Calu3 (cell line): ENCODE data around the gene CRACDL. TPM values are rescaled to one million over a fixed set of nuclear protein-coding genes. Genes with fewer than 3 reads are reported as not detected.

Source experiments
- BruUV-seq: library from RNA; stranded (reverse); fragments of 400-500 nt; replicated peaks from 2 replicates; lab custom pipeline; 2021; lab: Mats Ljungman, UMichigan
- CTCF ChIA-PET: fragments of 300-600 bp; sonication (Branson Sonifier 250); formaldehyde crosslinking; loops from one replicate; lab custom pipeline; 2022; ENCODE audit warnings: antibody characterized with exemption; lab: Charles Lee
- DNase-seq: peaks from one replicate; pipeline ENCODE4 v3.0.0; 2022
- H3K27ac Mint-ChIP-seq: one replicate; pipeline ENCODE4 v1.8.0; 2022; ENCODE audit warnings: mixed read lengths; ENCODE audit not compliant: unreplicated experiment
- H3K27me3 Mint-ChIP-seq: one replicate; pipeline ENCODE4 v1.8.0; 2022; ENCODE audit warnings: mixed read lengths; ENCODE audit not compliant: unreplicated experiment
- H3K36me3 Mint-ChIP-seq: one replicate; pipeline ENCODE4 v1.8.0; 2022; ENCODE audit warnings: mild to moderate bottlenecking, moderate library complexity, mixed read lengths; ENCODE audit not compliant: insufficient read depth, unreplicated experiment
- H3K4me1 Mint-ChIP-seq: one replicate; pipeline ENCODE4 v1.8.0; 2022; ENCODE audit warnings: mild to moderate bottlenecking, low read depth, mixed read lengths; ENCODE audit not compliant: unreplicated experiment
- H3K4me3 Mint-ChIP-seq: one replicate; pipeline ENCODE4 v1.8.0; 2022; ENCODE audit warnings: mild to moderate bottlenecking, low read depth, moderate library complexity, mixed read lengths; ENCODE audit not compliant: unreplicated experiment
- H3K9me3 Mint-ChIP-seq: one replicate; pipeline ENCODE4 v1.8.0; 2022; ENCODE audit warnings: low read depth, mixed read lengths; ENCODE audit not compliant: unreplicated experiment
- intact Hi-C: fragments of 100-400 bp; cut with micrococcal nuclease; formaldehyde crosslinking; loops from one replicate; pipeline ENCODE4 v1.10.0; 2022; ENCODE audit not compliant: unreplicated experiment
- total RNA-seq: library from RNA; stranded (reverse); gene quantifications from 2 replicates; pipeline ENCODE4 v1.2.3, GENCODE V29; 2022
- TF ChIP-seq, protein P1 (sequence below): fragments of 200-600 bp; IDR thresholded peaks from one replicate; pipeline ENCODE4 v1.8.0; 2022; ENCODE audit warnings: antibody characterized with exemption; ENCODE audit not compliant: unreplicated experiment

The CRACDL gene
- total RNA-seq, 1 experiment from 2014 or later = 16.2 TPM

DNA sequence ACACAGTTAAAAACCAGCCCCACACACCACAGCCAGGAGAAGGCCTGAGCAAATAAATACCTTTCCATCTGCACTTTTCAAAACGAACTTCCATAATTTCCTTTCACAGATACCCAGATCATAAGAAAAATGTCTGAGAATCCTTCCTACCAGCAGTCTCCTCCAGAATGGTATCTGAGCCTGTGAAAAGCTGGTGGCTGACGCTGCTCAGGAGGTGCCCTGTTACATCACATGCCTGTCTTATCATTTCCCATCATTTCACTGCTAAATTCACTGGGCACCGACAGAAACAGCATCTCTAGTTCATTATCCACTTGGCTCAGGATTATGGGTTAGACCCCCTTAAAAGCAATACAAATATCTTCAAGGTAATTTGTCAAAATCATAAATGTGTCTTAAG lies 4.4 kb downstream of the CRACDL start:
- DNase-seq = no peak
- Mint-ChIP-seq H3K4me1 (peaks cover 9% of the 10 kb centered on the region), H3K27ac (no peak overlapping the region), H3K27me3 (peaks cover 14% of the 10 kb centered on the region), H3K36me3 (no peaks in the 10 kb centered on the region), H3K4me3 (no peak overlapping the region), H3K9me3 (no peaks in the 10 kb centered on the region)
- CTCF ChIA-PET = no interaction called here
- TF ChIP-seq, protein P1, sequence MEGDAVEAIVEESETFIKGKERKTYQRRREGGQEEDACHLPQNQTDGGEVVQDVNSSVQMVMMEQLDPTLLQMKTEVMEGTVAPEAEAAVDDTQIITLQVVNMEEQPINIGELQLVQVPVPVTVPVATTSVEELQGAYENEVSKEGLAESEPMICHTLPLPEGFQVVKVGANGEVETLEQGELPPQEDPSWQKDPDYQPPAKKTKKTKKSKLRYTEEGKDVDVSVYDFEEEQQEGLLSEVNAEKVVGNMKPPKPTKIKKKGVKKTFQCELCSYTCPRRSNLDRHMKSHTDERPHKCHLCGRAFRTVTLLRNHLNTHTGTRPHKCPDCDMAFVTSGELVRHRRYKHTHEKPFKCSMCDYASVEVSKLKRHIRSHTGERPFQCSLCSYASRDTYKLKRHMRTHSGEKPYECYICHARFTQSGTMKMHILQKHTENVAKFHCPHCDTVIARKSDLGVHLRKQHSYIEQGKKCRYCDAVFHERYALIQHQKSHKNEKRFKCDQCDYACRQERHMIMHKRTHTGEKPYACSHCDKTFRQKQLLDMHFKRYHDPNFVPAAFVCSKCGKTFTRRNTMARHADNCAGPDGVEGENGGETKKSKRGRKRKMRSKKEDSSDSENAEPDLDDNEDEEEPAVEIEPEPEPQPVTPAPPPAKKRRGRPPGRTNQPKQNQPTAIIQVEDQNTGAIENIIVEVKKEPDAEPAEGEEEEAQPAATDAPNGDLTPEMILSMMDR = no peak
- intact Hi-C loops = no loop called here
- no TSS peak for BruUV-seq

DNA sequence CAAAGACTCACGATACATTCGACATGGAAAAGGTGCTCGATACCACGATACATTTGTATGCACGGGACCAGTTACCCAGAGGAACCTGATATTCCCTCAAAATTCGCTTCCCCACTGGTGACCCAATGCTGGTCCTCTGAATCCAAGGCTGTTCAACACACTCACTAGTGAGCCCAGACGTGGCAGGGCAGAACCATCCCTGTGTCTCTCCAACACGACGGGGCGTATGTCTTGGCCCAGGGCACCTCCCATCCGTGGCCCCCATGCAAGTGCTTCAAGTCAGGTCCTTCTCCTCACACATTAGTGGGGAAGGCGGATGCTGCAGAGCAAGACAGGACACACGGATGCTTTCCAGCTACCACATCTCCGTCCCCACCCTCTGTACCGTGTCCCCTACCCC lies 6.1 kb downstream of the CRACDL start:
- intact Hi-C loops = no loop called here
- no TSS peak for BruUV-seq
- DNase-seq = no peak
- TF ChIP-seq, protein P1 = no peak
- CTCF ChIA-PET = no interaction called here
- Mint-ChIP-seq H3K27ac (no peak overlapping the region), H3K27me3 (peaks cover 3% of the 10 kb centered on the region), H3K4me3 (no peak overlapping the region), H3K9me3 (no peaks in the 10 kb centered on the region), H3K4me1 (peaks cover 1% of the 10 kb centered on the region), H3K36me3 (no peaks in the 10 kb centered on the region)

DNA sequence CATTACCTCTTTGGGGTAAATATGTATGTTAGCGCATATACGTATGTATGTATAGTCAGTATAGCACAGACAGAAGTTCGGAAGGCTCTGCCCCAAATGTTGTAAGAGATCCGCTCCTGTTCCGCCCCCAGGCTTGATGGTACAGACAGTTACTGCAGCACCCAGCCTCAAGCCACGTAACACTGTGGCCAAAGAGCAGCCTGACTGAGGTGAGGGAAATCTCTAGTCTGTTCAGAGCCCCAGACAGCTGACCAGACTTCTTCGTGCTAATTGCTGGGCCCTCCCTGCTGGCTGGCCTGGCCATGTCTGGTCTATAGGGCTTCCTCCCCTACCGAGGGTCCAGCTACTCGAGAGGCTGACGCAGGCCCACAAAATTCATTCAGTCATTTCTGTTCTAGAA lies 7.8 kb downstream of the CRACDL start:
- no peak overlapping the region for H3K4me3 Mint-ChIP-seq
- no peaks in the 10 kb centered on the region for H3K36me3 Mint-ChIP-seq
- intact Hi-C loops = no loop called here
- no TSS peak for BruUV-seq
- CTCF ChIA-PET = no interaction called here
- no peak overlapping the region for H3K27ac Mint-ChIP-seq
- H3K4me1 Mint-ChIP-seq = no peaks in the 10 kb centered on the region
- no peak for DNase-seq
- H3K9me3 Mint-ChIP-seq = no peaks in the 10 kb centered on the region
- TF ChIP-seq, protein P1 = no peak
- no peaks in the 10 kb centered on the region for H3K27me3 Mint-ChIP-seq

DNA sequence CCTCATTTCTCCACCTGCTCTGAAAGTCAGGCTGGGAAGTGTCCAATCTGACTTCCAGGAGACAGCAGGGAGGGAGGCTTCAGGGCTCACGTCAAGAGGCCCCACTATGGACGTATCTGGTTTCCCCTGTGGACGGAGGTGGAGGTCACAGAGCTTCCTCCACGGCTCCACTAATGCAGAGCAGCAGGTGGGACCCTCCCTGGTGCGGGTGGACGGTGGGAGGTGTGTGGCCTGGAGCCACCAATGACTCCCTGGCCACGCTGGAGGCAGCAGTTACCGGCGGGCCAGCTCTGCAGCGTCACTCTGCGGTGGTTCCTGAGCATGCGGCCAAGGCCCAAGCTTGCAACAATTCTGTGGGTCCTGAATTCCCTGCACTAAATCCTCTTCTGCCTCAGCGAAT lies 9.0 kb downstream of the CRACDL start:
- Mint-ChIP-seq H3K4me3 (no peak overlapping the region), H3K9me3 (no peaks in the 10 kb centered on the region), H3K27ac (no peak overlapping the region), H3K27me3 (no peaks in the 10 kb centered on the region), H3K4me1 (no peaks in the 10 kb centered on the region), H3K36me3 (no peaks in the 10 kb centered on the region)
- intact Hi-C loops = no loop called here
- no peak for DNase-seq
- CTCF ChIA-PET = interaction anchor here (0.7 kb wide), 1 partner anchor 44 kb away, joined by 3 read pairs; no protein-coding TSS in a partner anchor
- BruUV-seq = no TSS peak
- TF ChIP-seq, protein P1 = no peak
